ENCODE measurements around the gene CTNNA1. TPM values are rescaled to one million over a fixed set of nuclear protein-coding genes. Genes with fewer than 3 reads are reported as not detected.
A peak's percentile ranks its signal among the peaks of the same experiment; 100 is the strongest.

CTNNA1 gene
- total and polyA plus RNA-seq, 2 of the 8 experiments (the other 6 are each of a cell fraction or from before 2014, with no cell fraction given) = 115 to 349 TPM

DNA sequence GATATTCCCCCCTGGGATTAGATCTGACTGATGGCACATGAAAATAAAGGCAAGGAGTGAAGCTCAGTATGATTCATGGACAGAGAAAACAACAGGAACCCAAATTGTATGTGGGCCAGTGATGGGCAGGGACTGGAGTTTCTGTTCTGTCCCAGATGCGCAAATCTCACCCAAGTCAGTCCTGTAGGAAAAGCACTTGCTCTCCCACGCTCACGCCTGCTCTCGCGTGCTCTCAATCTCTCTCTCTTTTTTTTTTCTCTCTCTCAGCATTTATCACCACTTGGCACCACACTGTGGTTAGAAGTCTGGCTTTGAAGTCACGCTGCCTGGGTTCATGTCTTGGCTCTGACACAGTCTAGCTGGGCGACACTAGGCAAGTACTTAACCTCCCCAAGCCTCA is 228.4 kb downstream of the CTNNA1 start:
- TF ChIP-seq SAP30 (IDR thresholded peaks at IDR 0.05; ENCODE audit: insufficient read depth, insufficient replicate concordance, low read length) (no peak), TBP (IDR thresholded peaks at IDR 0.05; ENCODE audit: low read depth, low read length) (no peak)
- H3K18ac ChIP-seq (ENCODE audit: extremely low read depth, low read length) = no peak overlapping the region
- DNase-seq (ENCODE audit: low read depth in 1 of 2, low spot score in 2 of 2) (no peak), FAIRE-seq (no peak)
- H2BK20ac ChIP-seq (ENCODE audit: low read length) = no peak overlapping the region
- H3K27ac ChIP-seq (ENCODE audit: low read depth, low read length) = no peak overlapping the region
- no peak overlapping the region for H2BK120ac ChIP-seq (replicated peaks; ENCODE audit: low read depth, low read length)
- no peak overlapping the region for H3K4me2 ChIP-seq (ENCODE audit: insufficient read depth in 1 of 2, low read depth in 2 of 2, low read length in 2 of 2)
- H2AFZ ChIP-seq (ENCODE audit: low read length) = no peak overlapping the region
- H3K23me2 ChIP-seq (ENCODE audit: low read depth, low read length) = no peaks in the 10 kb centered on the region
- H3K79me1 ChIP-seq (ENCODE audit: low read depth, low read length) = no peaks in the 10 kb centered on the region
- no peaks in the 10 kb centered on the region for H4K20me1 ChIP-seq (replicated peaks in 1 of 2; ENCODE audit: control insufficient read depth in 1 of 2, insufficient read depth in 2 of 2, low read length in 2 of 2)
- no peak overlapping the region for H2AK5ac ChIP-seq (ENCODE audit: low read depth, low read length)
- WGBS, 2 experiments (ENCODE audit: extremely low coverage in 1 of 2, insufficient coverage in 1 of 2, insufficient read length in 1 of 2, insufficient replicate concordance in 2 of 2, low coverage in 1 of 2, low lambda C conversion rate in 2 of 2, missing lambda C conversion rate in 1 of 2) = 98% methylated on average over 7 of the region's 7 CpGs; no CpG with 5 or more reads in 1 of the 2 experiments
- ChIA-PET CTCF (ENCODE audit: partially characterized antibody) (interaction anchor here (0.6 to 1.8 kb wide), 4 partner anchors 49 to 402 kb away, joined by 3 to 4 read pairs (median 3); no protein-coding TSS in a partner anchor), POLR2A (ENCODE audit: partially characterized antibody) (no interaction called here)
- H2BK15ac ChIP-seq (ENCODE audit: low read length) = peak overlapping the region; percentile 89; the same call in 1 of the 2 replicates
- no peak overlapping the region for H3K56ac ChIP-seq (replicated peaks; ENCODE audit: insufficient read length, low read depth, low read length)
- no peak overlapping the region for H2BK12ac ChIP-seq (ENCODE audit: low read depth, low read length)
- peaks cover 0 to 5% (median 0%) of the 10 kb centered on the region in 4 experiments; a peak in 1 of 7 replicates for H3K4me1 ChIP-seq (replicated peaks in 1 of 4; ENCODE audit: control insufficient read depth in 3 of 4, insufficient read depth in 4 of 4, low read length in 3 of 4)
- no peak overlapping the region for H4K5ac ChIP-seq (ENCODE audit: insufficient read length, low read depth, low read length)
- no peak overlapping the region for H4K8ac ChIP-seq (ENCODE audit: extremely low read depth, insufficient read depth, low read length)
- H3K36me3 ChIP-seq (ENCODE audit: control insufficient read depth in 2 of 4, insufficient read depth in 4 of 4, low read length in 3 of 4) = no peaks in the 10 kb centered on the region
- no peak overlapping the region for H3K4ac ChIP-seq (replicated peaks; ENCODE audit: insufficient read length, low read depth, low read length)
- H3K27me3 ChIP-seq (replicated peaks in 1 of 4; ENCODE audit: control insufficient read depth in 3 of 4, extremely low read depth in 1 of 4, insufficient read depth in 3 of 4, low read length in 3 of 4) = no peaks in the 10 kb centered on the region
- H3K79me2 ChIP-seq (ENCODE audit: control insufficient read depth in 1 of 2, insufficient read depth in 2 of 2, low read length in 2 of 2) = no peaks in the 10 kb centered on the region
- no peak overlapping the region for H2BK5ac ChIP-seq (ENCODE audit: low read depth, low read length)
- H3K23ac ChIP-seq (ENCODE audit: insufficient read length) = no peak overlapping the region
- no peaks in the 10 kb centered on the region for H3K9me3 ChIP-seq (ENCODE audit: insufficient read depth in 2 of 2, low read depth in 1 of 2, low read length in 1 of 2)
- H4K91ac ChIP-seq (replicated peaks; ENCODE audit: insufficient read length, low read length) = no peak overlapping the region
- H3K14ac ChIP-seq (ENCODE audit: insufficient read length) = no peak overlapping the region
- H3K9ac ChIP-seq (replicated peaks in 1 of 4; ENCODE audit: extremely low read depth in 1 of 4, low read depth in 3 of 4, low read length in 3 of 4) = no peak overlapping the region
- H3K4me3 ChIP-seq (ENCODE audit: extremely low read depth in 1 of 4, insufficient read depth in 2 of 4, low read depth in 3 of 4, low read length in 4 of 4) = no peak overlapping the region
